NOMO-1 treated with dmso at 0.1 percent for 144 hours (cell line): ENCODE measurements around the gene NPBWR2.
"Not testable (repeated sequence)": the region's sequence is repeated elsewhere in the genome, so short reads cannot be mapped to it uniquely, and the experiment has no call there.

Experiments
- DNase-seq: peaks from one replicate; lab custom pipeline; 2025; ENCODE audit not compliant: unreplicated experiment; lab: John Stamatoyannopoulos, UW

NPBWR2 gene

DNA sequence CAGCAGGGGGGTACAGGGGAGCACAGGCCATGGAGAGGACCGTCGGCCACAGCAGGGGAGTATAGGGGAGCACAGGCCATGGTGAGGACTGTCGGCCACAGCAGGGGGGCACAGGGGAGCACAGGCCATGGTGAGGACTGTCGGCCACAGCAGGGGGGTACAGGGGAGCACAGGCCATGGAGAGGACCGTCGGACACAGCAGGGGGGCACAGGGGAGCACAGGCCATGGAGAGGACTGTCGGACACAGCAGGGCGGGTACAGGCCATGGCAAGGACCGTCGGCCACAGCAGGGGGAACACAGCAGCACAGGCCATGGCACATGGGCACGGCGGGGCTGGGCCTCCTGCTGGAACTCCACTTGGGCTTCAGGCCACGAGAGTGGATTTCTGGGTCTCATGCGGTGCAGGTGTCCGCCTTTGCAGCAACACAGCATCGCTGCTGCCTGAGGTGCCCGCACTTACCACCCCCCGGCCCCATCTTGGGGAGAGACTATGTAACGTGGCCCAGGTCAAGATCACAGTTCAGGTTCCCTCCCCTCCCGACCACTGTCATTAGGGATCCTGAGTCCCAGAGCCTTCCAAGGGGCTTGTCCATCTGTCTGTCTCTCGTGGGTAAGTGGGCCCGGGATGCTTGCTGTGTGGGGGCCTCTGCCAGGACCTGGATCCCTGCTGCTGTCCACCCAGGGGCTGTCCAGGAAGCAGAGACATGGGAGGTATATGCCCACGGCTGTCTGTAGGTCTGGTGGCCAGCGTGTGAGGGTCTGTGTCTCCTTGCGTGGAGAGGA lies 2.5 kb downstream of the NPBWR2 start:
- no peak for DNase-seq

DNA sequence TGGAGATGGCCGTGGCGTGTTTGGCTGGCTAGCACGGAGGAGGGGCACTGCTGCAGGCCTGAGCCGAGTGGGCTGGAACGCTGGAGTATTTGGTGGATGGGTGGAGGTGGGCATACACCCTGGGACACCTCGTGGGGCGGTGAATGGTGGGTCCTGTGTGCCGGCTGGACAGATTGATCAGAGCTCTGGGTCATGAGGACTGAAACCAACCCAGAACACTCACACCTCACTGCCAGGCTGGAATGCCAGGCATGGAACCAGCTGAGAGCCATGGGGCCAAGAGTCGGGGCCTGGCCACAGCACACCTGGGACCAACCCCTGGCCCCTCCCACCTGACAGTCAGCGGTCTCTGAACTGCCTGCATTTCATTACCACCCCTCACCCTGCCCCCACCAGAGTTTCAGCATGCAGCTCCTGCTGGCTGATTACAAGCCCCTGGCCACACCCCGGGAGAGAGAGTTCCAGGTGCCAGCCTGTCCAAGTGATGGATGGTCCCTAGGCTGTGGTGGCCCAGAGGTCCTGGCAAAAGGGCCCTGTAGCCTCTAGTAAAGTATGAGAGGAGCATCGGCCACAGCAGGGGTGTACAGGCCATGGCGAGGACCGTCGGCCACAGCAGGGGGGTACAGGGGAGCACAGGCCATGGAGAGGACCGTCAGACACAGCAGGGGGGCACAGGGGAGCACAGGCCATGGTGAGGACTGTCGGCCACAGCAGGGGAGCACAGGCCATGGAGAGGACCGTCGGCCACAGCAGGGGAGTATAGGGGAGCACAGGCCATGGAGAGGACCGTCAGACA lies 3.3 kb downstream of the NPBWR2 start:
- DNase-seq: no peak

DNA sequence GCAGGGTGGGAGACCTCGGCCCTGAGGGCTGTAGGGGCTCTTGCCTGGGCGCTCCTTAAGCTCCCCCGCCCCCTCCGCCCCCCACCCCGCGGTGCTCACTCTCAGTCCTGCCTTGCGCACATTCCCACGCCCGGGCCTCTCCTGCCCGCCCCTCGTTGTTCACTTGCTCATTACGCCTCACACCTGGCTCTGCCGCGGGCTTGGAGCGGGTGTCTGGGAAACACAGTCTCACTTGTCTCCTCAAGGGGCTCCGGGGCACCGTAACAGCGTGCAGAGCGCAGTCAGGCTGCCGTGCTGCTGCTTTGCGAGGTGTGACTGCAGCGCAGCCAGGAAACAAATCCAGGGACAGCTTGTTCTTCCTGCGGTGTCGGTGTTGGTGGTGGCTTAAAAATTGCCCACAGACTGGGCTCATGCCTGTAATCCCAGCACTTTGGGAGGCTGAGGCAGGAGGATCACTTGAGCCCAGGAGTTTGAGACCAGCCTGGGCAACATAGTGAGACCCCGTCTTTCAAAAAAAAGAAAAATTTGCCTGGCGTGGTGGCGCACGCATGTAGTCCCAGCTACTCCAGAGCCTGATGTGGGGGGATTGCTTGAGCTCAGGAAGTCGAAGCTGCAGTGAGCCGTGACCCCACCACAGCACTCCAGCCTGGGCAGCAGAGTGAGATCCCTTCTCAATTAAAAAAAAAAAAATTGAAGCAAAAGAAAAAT lies 4.6 kb downstream of the NPBWR2 start:
- DNase-seq: no peak

DNA sequence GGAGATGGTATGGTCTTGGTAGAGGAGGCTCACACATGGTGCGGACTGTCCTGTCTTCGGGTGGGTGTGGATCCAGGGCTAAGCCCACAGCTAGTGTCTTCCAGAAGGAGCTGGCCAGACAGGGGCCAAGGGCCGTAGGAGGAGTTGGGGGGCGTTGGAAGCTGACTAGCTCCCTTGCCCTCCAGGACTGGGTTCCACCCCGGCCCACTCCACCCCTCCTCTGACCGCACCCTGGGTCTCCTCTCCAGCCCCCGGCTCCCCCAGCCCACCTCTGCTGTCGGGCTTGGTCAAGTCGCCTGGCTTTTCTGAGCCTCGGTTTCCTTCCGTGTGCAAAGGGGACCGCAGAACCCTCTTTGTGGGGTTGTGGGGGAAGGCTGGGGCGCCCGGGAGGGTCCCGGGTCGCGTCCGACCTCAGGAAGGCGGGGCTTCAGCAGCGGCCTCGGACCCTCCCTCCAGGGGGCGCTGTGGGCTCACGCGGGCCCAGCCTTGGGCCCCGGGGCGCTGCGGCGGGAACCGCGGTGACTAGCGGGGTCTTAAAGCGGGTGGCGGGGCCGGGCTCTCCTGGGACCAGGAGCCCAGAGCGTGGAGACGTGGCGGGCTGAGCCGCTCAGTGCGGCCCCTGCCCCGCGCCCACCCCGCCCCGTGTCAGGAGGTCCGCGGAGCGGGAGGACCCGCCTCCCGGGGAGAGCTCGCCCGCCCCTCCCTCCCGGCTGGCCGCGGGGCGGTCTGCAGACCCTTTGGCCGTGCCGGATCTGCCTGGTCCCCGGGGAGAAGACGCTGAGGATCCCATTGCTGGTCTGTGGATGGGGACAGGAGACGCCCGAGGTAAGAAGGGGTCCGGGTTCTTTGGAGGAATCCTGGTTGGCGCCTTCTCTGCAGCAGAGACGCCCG lies 5.4 kb downstream of the NPBWR2 start:
- no peak for DNase-seq

DNA sequence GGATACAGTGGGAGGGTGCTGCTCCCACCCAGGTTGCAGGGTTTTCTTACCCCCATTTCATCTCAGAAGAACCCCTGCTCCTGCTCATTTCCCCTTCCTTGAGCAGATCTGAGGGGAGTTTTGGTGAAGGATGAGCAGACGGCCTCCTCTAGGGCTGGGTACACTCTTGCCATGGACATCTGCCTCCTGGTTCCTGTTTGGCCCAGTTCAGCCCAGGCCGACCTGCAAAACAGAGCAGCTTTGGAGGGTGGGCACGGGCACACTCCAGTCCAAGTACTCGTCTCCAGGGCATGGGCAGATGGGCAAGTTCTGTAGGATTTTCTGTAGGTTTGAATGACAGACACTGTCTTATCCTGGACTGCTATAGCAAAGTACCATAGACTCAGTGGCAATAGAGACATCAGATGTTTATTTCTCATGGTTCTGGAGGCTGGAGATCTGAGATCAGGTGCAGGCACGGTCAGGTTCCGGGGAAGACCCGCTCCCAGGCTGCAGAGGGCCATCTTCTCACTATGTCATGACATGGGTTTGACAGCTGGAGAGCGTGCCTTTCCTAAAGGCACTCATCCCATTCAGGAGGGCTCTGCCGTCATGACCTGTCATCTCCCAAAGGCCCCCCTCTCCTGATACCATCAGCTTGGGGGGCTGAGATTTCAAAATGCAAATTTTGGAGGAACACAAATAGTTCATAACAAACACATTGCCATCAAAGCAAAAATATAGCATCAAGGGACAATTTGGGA lies 6.2 kb downstream of the NPBWR2 start:
- DNase-seq: no peak

DNA sequence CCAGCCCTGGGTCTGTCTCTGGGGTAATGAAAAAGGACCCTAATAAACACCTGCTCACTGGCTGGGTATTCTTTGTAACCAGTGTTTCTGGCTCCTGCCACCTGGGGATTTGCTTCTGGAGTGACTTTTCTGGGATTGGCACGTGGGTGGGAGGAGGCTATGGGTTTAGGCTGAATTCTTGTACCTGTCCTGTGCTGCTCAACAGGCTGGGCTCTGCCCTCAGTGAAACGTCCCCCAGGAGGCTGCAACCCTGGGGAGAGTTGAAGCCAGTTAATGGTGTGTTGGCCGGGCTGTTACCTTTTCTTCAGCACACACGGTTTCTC lies 6.8 kb downstream of the NPBWR2 start:
- DNase-seq: no peak

DNA sequence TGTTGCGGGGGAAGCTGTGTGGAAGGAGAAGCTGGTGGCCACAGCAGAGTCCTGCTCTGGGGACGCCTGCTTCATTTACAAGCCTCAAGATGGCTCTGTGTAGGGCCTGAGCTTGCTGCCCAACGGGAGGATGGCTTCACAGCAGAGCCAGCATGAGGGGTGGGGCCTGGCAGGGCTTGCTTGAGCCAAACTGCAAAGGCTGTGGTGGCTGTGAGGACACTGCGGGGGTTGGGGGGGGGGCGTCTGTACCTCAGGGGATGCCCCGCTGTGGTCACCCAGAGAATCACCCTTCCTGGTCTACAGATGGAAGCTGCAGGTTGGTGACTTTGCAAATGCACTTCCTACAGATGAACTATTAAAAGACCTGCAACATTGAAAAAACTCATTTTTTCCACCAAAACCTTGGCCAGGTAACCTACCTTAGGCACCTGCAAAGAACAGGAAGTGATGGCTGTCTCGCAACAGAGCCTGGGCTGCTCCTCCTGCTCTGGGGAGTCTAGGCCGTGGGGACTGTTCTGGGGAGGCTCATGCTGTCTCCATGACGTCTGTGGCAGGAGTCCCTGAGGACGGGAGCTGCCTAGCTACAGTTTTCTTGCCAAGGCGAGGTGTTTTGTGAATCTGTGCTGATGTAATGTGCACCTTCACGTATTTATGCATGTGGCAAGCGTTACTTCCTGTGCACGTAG lies 7.3 kb downstream of the NPBWR2 start:
- DNase-seq: no peak

DNA sequence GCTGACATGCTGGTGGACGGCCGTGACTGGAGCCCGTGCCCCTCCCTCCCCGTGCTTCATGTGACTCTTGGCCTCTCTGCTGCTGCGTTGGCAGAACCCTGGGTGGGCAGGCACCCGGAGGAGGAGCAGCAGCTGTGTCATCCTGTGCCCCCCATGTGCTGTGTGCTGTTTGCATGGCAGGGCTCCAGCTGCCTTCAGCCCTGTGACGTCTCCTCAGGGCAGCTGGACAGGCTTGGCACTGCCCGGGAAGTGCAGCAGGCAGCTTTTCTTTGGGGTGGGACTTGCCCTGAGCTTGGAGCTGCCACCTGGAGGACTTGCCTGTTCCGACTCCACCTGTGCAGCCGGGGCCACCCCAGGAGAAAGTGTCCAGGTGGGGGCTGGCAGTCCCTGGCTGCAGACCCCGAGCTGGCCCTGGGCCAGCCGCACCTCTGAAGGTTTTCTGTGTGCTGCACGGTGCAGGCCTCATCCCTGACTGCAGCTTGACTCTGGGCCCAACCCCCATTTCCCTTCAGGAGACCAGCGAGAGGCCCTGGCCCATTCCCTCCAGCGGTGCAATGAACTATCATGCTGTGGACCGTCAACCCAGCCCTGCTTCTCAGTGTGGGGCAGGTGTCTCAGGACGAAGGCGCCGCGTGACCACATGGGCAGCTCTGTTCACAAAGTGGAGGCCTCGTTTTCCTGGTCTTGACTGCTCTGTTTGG lies 8.1 kb downstream of the NPBWR2 start:
- DNase-seq: no peak

DNA sequence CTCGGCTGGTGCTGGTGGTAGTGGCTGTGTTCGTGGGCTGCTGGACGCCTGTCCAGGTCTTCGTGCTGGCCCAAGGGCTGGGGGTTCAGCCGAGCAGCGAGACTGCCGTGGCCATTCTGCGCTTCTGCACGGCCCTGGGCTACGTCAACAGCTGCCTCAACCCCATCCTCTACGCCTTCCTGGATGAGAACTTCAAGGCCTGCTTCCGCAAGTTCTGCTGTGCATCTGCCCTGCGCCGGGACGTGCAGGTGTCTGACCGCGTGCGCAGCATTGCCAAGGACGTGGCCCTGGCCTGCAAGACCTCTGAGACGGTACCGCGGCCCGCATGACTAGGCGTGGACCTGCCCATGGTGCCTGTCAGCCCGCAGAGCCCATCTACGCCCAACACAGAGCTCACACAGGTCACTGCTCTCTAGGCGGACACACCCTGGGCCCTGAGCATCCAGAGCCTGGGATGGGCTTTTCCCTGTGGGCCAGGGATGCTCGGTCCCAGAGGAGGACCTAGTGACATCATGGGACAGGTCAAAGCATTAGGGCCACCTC lies 8.8 kb downstream of the NPBWR2 start:
- no peak for DNase-seq

DNA sequence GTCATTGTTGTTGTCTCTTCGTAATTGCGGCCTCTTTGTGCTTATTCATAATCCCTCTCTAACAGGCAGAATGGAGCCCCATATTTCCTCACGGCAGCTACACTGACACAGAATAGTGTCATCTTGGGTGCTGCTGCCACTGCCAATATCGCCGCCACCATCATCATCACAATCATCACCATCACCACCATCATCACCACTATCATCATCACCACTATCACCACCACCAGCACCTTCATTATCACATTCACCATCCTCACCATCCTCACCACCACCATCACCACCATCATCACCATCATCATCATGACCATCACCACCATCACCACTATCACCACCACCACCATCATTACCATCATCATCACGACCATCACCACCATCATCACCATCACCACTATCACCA lies 10.8 kb downstream of the NPBWR2 start:
- DNase-seq: no peak

DNA sequence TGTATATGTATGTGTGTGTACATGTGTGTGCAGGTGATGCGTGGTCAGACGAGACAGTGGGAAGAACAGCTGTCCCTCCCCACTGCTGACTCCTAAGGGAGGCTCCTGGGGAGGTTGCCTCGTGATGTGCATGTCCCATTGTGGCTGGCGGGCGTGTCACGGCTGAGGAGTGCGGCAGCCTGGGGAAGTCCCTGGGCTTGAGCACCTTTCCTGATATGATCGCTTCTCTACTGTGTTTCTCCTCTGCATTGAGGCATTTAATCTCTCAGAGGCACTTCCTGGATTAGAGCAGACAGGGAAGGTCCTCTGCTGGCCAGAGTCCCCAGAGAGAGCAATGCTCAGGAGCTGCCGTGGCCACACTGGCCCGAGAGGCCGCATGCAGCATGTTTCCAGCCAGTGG lies 11.4 kb downstream of the NPBWR2 start:
- no peak for DNase-seq

DNA sequence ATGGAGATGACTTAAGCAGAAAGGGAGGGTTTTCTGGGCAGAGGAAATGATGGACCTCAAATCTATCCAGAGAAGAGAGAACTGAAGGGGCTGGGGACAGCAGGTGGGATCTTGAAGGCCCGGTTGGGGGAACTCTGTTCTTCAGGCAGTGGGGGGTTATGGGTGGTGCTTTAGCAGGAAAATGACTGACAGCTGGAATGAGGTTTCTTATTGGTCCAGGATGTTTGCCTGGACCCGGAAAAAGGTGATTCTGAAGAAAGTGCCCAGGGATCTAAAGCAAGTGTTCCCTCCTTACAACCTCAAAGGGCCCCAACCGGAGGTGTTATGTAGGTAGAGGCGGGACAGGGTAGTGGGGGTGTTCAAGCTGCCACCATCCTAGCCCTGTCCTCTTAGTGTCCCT lies 11.9 kb downstream of the NPBWR2 start:
- DNase-seq: no peak

DNA sequence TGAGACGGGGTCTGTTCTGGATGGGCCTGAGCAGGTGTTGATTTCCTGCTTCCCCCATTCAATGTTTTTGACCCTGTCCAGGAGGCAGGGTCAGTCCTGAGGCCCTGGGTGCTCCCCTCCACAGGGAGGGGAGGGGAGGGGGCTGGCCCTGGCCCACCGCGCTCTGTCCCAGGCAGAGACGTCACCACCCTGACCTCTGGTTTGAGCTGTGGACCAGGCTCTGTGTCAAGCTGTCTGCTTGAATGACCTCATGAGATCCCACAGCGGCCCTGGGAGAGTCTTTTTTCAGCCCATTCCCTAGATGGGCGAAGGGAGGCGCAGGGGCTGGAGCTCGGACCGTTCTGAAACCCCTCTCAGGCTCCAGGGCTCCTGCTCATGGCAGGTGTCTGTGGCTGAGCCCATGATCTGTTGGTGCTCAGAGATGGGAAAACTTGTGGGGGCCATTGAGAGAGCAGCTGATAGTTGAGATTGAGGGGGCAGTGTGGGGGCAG lies 14.3 kb downstream of the NPBWR2 start:
- DNase-seq: no peak

DNA sequence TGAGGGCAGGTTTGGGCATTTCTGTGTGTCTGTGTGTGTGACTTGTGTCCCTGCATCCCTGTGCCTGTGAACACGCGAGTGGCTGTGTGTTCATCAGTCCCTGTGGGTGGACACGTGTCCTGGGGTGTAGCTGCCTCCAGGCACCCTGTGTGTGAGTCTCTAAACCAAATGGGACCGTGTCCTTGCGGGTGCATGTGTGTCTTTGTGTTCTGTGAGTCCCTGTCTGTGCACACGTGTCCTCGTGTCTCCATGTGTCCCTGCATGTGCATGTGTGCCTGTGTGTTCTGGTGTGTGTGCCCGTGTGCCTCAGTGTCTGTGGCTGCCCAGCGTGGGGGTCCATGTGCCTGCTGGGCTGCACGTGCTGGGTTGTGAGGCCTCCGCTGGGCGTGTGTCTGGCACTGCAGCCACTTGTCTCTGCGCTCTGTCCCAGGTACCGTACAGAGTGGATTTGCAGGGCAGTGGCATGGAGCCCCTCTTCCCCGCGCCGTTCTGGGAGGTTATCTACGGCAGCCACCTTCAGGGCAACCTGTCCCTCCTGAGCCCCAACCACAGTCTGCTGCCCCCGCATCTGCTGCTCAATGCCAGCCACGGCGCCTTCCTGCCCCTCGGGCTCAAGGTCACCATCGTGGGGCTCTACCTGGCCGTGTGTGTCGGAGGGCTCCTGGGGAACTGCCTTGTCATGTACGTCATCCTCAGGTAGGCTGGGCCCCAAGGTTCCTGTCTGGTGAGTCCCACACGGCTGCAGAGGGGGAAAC lies 14.9 kb downstream of the NPBWR2 start:
- DNase-seq: no peak

DNA sequence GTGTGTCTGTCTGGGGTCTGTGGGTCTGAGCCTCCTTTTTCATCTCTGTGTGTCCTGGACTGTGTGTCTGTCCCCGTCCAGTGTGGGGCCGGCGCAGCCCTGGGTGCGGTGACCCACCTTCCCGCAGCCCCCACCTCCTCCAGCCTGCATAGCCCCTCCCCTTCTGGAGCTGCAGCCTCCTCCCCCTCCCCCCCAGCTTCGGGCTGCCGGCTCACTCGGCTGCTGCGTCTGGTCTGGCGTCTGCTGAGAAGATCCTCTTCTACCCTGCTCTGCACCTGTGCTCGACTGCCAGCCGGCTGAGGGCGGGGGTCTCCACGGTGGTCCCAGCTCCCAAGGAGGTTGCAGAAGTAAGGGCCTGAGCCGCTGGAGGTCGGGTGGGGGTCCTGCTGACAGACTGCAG lies 15.6 kb downstream of the NPBWR2 start:
- DNase-seq: no peak

DNA sequence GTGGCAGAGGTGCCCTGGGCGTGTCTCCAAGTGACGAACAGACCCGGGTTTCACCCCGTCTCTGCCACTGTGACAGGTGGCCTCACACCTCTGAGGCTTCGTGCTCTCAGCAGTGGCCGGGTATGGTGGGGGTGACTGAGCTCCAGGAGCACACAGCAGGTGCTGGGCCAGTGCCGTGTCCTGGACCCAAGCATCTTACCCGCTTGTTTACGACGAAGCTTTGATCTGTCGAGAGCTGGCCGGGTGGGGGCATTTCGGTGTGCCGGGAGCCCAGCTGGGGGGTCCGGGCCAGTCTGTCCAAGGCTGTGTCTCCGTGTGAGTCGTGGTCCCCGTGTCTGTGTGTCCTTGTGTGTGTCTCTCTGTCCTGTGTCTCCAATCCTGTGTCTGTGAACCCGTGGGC lies 16.0 kb downstream of the NPBWR2 start:
- no peak for DNase-seq

DNA sequence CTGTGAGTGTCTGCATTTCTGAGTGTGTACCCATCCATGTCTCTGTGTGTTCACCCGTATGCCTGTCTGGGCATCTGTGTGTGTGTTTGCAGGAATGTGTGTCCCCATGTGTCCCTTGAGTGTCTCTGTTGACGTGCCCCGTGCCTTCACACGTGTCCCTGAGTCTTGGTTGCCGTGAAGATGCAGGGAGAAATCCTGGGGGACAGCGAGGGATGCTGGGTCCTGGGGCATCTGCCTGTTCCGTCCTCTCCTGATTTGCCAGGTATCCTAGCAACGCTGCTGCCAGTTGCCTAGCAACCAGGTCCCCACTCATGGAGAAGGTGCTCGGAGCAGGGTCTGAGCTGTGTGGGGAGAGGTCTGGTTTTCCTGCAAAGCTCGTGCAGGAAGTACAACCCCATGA lies 17.2 kb downstream of the NPBWR2 start:
- no peak for DNase-seq

DNA sequence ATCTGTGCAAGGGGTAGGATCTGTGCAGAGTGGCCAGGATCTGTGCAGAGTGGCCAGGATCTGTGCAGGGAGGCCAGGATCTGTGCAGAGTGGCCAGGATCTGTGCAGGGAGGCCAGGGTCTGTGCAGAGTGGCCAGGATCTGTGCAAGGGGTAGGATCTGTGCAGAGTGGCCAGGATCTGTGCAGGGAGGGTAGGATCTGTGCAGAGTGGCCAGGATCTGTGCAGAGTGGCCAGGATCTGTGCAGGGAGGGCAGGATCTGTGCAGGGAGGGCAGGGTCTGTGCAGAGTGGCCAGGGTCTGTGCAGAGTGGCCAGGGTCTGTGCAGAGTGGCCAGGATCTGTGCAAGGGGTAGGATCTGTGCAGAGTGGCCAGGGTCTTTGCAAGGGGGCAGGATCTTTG lies 18.8 kb downstream of the NPBWR2 start:
- not testable (repeated sequence) for DNase-seq
